HepG2 (cell line): Measurements from ENCODE around the gene LBX2. TPM values are rescaled to one million over a fixed set of nuclear protein-coding genes. Genes with fewer than 3 reads are reported as not detected.

Source experiments
- CHD2 ChIP-seq: IDR thresholded peaks from 2 replicates; pipeline ENCODE4 v1.6.1; 2011; ENCODE audit warnings: low read depth, low read length, improper control_type of control experiment
- FOXP1 ChIP-seq, 2 experiments: fragments of 450-650 bp in 1 of 2; IDR thresholded peaks; 2 replicates each; pipeline ENCODE4 v1.6.1; 2017 to 2018; ENCODE audit warnings: antibody characterized with exemption in 1 of 2
- HNRNPLL ChIP-seq: fragments of 200-400 bp; formaldehyde crosslinking; IDR thresholded peaks from 2 replicates; pipeline ENCODE4 v1.6.1; 2017; ENCODE audit warnings: mild to moderate bottlenecking, low read depth, low read length; ENCODE audit not compliant: poor library complexity, severe bottlenecking
- NCOR1 ChIP-seq: fragments of 200-600 bp; sonication (generic); IDR thresholded peaks from 2 replicates; pipeline ENCODE4 v1.7.0; 2017; ENCODE audit warnings: antibody characterized with exemption, low read length, borderline replicate concordance
- NFKBIZ ChIP-seq: IDR thresholded peaks from 2 replicates; pipeline ENCODE4 v1.6.1; 2018; ENCODE audit warnings: missing genetic modification reagents, missing compliant biosample characterization
- NFYB ChIP-seq: sonication (generic); formaldehyde crosslinking; IDR thresholded peaks from 2 replicates; pipeline ENCODE4 v1.4.0; 2020; ENCODE audit warnings: missing genetic modification reagents
- NR2F2 ChIP-seq: IDR thresholded peaks from 2 replicates; pipeline ENCODE4 v1.6.1; 2012; ENCODE audit warnings: low read depth, inconsistent platforms, borderline replicate concordance
- PAF1 ChIP-seq: IDR thresholded peaks from 2 replicates; pipeline ENCODE4 v1.6.1; 2016; ENCODE audit warnings: missing genetic modification reagents, missing compliant biosample characterization
- SETDB1 ChIP-seq: sonication (generic); formaldehyde crosslinking; IDR thresholded peaks from 2 replicates; pipeline ENCODE4 v1.5.1; 2020; ENCODE audit warnings: missing genetic modification reagents, mild to moderate bottlenecking, borderline replicate concordance
- SIX4 ChIP-seq: sonication (generic); formaldehyde crosslinking; IDR thresholded peaks from 2 replicates; pipeline ENCODE4 v1.4.0; 2020; ENCODE audit warnings: missing genetic modification reagents
- SNAI1 ChIP-seq: sonication (generic); formaldehyde crosslinking; IDR thresholded peaks from 2 replicates; pipeline ENCODE4 v1.5.0; 2020; ENCODE audit warnings: mild to moderate bottlenecking, missing genetic modification reagents, borderline replicate concordance
- TBP ChIP-seq: sonication (generic); formaldehyde crosslinking; IDR thresholded peaks from 2 replicates; pipeline ENCODE4 v1.5.0; 2020; ENCODE audit warnings: missing genetic modification reagents
- ZKSCAN8 ChIP-seq: IDR thresholded peaks from 2 replicates; pipeline ENCODE4 v1.6.1; 2016; ENCODE audit warnings: borderline replicate concordance, missing genetic modification reagents, missing compliant biosample characterization
- ZMYM4 ChIP-seq: sonication (generic); formaldehyde crosslinking; IDR thresholded peaks from 2 replicates; pipeline ENCODE4 v1.8.1; 2023; ENCODE audit warnings: mild to moderate bottlenecking, missing genetic modification reagents
- ZNF121 ChIP-seq: sonication (generic); formaldehyde crosslinking; IDR thresholded peaks from 2 replicates; pipeline ENCODE4 v1.5.0; 2020; ENCODE audit warnings: mild to moderate bottlenecking, missing genetic modification reagents
- ZNF260 ChIP-seq: sonication (generic); formaldehyde crosslinking; IDR thresholded peaks from 2 replicates; pipeline ENCODE4 v1.4.0; 2020; ENCODE audit warnings: missing genetic modification reagents, low read depth, mild to moderate bottlenecking, borderline replicate concordance
- ZNF484 ChIP-seq: sonication (generic); formaldehyde crosslinking; IDR thresholded peaks from 2 replicates; pipeline ENCODE4 v1.5.1; 2020; ENCODE audit warnings: mild to moderate bottlenecking, low read depth, missing genetic modification reagents, borderline replicate concordance
- ZNF746 ChIP-seq: sonication (generic); formaldehyde crosslinking; IDR thresholded peaks from 2 replicates; pipeline ENCODE4 v1.8.0; 2022; ENCODE audit warnings: mild to moderate bottlenecking, missing genetic modification reagents
- ZNF816 ChIP-seq: sonication (generic); formaldehyde crosslinking; IDR thresholded peaks from 2 replicates; pipeline ENCODE4 v1.8.0; 2022; ENCODE audit warnings: missing genetic modification reagents, mild to moderate bottlenecking, borderline replicate concordance
- polyA plus RNA-seq, 8 experiments: library from polyadenylated mRNA; depleted of rRNA in 3 of 8; stranded (reverse) in 7 of 8; unstranded in 1 of 8; fragments of >200 nt; fragmentation: Illumina TruSeq in 4 of 8; extraction: Trizol in 4 of 8; gene quantifications; 2 replicates each; pipeline versions ENCODE4 v1.2.1 to v1.2.3, GENCODE V29; 2011 to 2016; ENCODE audit warnings: low read depth in 4 of 8, missing spikeins in 1 of 8, mixed read lengths in 1 of 8; ENCODE audit not compliant: insufficient read depth in 1 of 8
- total RNA-seq, 5 experiments: library from RNA; depleted of rRNA; stranded (reverse); fragments of >200 nt; fragmentation: Illumina TruSeq; extraction: Trizol; gene quantifications; 2 replicates each; pipeline ENCODE4 v1.2.3, GENCODE V29; 2016; ENCODE audit warnings: low read depth in 1 of 5
- TF ChIP-seq, protein P1 (sequence below): fragments of 450-650 bp; IDR thresholded peaks from 2 replicates; pipeline ENCODE4 v1.6.1; 2017
- TF ChIP-seq, protein P2 (sequence below): sonication (generic); formaldehyde crosslinking; IDR thresholded peaks from 2 replicates; pipeline ENCODE4 v1.8.0; 2022; ENCODE audit warnings: mild to moderate bottlenecking, missing genetic modification reagents, moderate library complexity
- TF ChIP-seq, protein P3 (sequence below): sonication (generic); formaldehyde crosslinking; IDR thresholded peaks from 2 replicates; pipeline ENCODE4 v1.4.0; 2020; ENCODE audit warnings: missing genetic modification reagents, borderline replicate concordance
- TF ChIP-seq, protein P4 (sequence below): IDR thresholded peaks from 2 replicates; pipeline ENCODE4 v1.6.1; 2016; ENCODE audit warnings: low read depth, borderline replicate concordance

LBX2 gene
- total and polyA plus RNA-seq, 2 of the 13 experiments (the other 11 are each of a cell fraction or from before 2014, with no cell fraction given) = 6.4 to 8.1 TPM

DNA sequence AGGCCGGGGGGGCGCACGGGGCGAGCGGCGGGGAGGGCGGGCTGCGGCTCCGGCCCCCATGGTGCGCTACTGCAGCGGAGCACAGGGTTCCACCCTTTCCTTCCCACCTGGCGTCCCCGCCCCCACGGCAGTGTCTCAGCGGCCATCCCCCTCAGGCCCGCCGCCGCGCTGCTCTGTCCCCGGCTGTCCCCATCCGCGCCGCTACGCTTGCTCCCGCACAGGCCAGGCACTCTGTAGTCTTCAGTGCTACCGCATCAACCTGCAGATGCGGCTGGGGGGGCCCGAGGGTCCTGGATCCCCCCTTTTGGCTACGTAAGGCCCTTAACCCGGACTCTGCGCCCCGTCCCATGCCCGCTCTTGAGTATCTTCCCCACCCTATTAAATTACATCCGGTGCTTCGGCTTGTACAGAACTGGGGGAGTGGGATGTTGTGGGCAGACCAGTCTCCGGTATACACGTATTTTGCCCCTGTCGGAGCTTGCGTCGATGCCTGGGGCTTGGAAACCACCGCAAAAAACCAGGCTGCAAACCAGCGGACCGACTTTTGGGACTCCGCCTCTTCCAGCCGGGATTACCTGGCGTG, 41.8 kb downstream of the LBX2 start (continued):
- TF ChIP-seq, protein P1, sequence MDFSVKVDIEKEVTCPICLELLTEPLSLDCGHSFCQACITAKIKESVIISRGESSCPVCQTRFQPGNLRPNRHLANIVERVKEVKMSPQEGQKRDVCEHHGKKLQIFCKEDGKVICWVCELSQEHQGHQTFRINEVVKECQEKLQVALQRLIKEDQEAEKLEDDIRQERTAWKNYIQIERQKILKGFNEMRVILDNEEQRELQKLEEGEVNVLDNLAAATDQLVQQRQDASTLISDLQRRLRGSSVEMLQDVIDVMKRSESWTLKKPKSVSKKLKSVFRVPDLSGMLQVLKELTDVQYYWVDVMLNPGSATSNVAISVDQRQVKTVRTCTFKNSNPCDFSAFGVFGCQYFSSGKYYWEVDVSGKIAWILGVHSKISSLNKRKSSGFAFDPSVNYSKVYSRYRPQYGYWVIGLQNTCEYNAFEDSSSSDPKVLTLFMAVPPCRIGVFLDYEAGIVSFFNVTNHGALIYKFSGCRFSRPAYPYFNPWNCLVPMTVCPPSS = no peak
- TF ChIP-seq ZNF484 (0 out of 2 replicates have a peak, but pooled peaks have one; percentile 75), ZNF816 (CRISPR knock-in tag) (peak; percentile 80; the same call in 1 of the 2 replicates), ZMYM4 (CRISPR knock-in tag) (peak; percentile 64), ZNF121 (CRISPR knock-in tag) (peak; percentile 44; the same call in 1 of the 2 replicates), NFYB (no peak), SNAI1 (0 out of 2 replicates have a peak, but pooled peaks have one; percentile 58), ZNF260 (CRISPR knock-in tag) (no peak), NFKBIZ (CRISPR knock-in tag) (0 out of 2 replicates have a peak, but pooled peaks have one; percentile 25), FOXP1 (IDR thresholded peaks at IDR 0.05) (no peak), FOXP1 (CRISPR knock-in tag; IDR thresholded peaks at IDR 0.05) (0 out of 2 replicates have a peak, but pooled peaks have one; percentile 3), ZNF746 (CRISPR knock-in tag) (peak; percentile 91; the same call in 1 of the 2 replicates), SIX4 (no peak), TBP (CRISPR knock-in tag) (no peak), CHD2 (peak; percentile 53; the same call in 1 of the 2 replicates), ZKSCAN8 (CRISPR knock-in tag) (peak; percentile 15; the same call in 1 of the 2 replicates), SETDB1 (CRISPR knock-in tag) (no peak), NR2F2 (peak; percentile 38; the same call in 1 of the 2 replicates), HNRNPLL (peak; percentile 89), PAF1 (0 out of 2 replicates have a peak, but pooled peaks have one; percentile 72), NCOR1 (peak; percentile 50; the same call in 1 of the 2 replicates)
- TF ChIP-seq, protein P2, sequence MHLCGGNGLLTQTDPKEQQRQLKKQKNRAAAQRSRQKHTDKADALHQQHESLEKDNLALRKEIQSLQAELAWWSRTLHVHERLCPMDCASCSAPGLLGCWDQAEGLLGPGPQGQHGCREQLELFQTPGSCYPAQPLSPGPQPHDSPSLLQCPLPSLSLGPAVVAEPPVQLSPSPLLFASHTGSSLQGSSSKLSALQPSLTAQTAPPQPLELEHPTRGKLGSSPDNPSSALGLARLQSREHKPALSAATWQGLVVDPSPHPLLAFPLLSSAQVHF (CRISPR knock-in tag) = peak; percentile 77; the same call in 1 of the 2 replicates
- TF ChIP-seq, protein P3, sequence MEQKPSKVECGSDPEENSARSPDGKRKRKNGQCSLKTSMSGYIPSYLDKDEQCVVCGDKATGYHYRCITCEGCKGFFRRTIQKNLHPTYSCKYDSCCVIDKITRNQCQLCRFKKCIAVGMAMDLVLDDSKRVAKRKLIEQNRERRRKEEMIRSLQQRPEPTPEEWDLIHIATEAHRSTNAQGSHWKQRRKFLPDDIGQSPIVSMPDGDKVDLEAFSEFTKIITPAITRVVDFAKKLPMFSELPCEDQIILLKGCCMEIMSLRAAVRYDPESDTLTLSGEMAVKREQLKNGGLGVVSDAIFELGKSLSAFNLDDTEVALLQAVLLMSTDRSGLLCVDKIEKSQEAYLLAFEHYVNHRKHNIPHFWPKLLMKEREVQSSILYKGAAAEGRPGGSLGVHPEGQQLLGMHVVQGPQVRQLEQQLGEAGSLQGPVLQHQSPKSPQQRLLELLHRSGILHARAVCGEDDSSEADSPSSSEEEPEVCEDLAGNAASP (CRISPR knock-in tag) = no peak; the same call in 1 of the 2 replicates
- TF ChIP-seq, protein P4, sequence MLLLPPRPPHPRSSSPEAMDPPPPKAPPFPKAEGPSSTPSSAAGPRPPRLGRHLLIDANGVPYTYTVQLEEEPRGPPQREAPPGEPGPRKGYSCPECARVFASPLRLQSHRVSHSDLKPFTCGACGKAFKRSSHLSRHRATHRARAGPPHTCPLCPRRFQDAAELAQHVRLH (CRISPR knock-in tag) = peak; percentile 66; the same call in 1 of the 2 replicates
